Endothelial cell of umbilical vein (primary cell): ENCODE data around the gene EML4. TPM values are rescaled to one million over a fixed set of nuclear protein-coding genes. Genes with fewer than 3 reads are reported as not detected.

Experiments used
- BruUV-seq: library from RNA; stranded (reverse); fragments of 400-500 nt; replicated peaks from 2 replicates; lab custom pipeline; 2021; lab: Mats Ljungman, UMichigan
- CTCF ChIA-PET: fragments of 300-600, 350-600 bp; sonication (Branson Sonifier 250); formaldehyde crosslinking; loops from one replicate; lab custom pipeline; 2021; ENCODE audit warnings: antibody characterized with exemption, inconsistent platforms; lab: Charles Lee
- POLR2A ChIA-PET: fragments of 300-600, 350-600 bp; sonication (Branson Sonifier 250); formaldehyde crosslinking; loops from one replicate; lab custom pipeline; 2021; ENCODE audit warnings: antibody characterized with exemption, inconsistent platforms; lab: Charles Lee
- DNase-seq: peaks from one replicate; pipeline ENCODE4 v3.0.0-alpha.2; 2011; ENCODE audit warnings: low read depth, low spot score
- FAIRE-seq: peaks from 2 replicates; lab custom pipeline; 2011; peaks lifted over from hg19 to GRCh38; lab: Jason Lieb, UNC
- H2AFZ ChIP-seq: 2 replicates; pipeline ENCODE4 v1.6.0; 2012; ENCODE audit warnings: low read depth, low read length, control low read depth, inconsistent platforms
- H3K27ac ChIP-seq: 2 replicates; pipeline ENCODE4 v1.5.1; 2011; ENCODE audit warnings: low read depth, mild to moderate bottlenecking, control low read depth, low read length, moderate library complexity; ENCODE audit not compliant: insufficient read depth
- H3K27me3 ChIP-seq, 2 experiments: 2 replicates each; pipeline versions ENCODE4 v1.6.0 to v1.6.1; 2011; ENCODE audit warnings: low read length in 2 of 2, mixed read lengths in 1 of 2; ENCODE audit not compliant: control insufficient read depth in 2 of 2, insufficient read depth in 2 of 2
- H3K36me3 ChIP-seq, 2 experiments: 2 replicates in 1 of 2; 3 replicates in 1 of 2; pipeline ENCODE4 v1.5.1; 2011; ENCODE audit warnings: low read length in 2 of 2, mild to moderate bottlenecking in 1 of 2, moderate library complexity in 1 of 2; ENCODE audit not compliant: control insufficient read depth in 2 of 2, insufficient read depth in 2 of 2; ENCODE audit errors: extremely low read depth in 1 of 2
- H3K4me1 ChIP-seq: 3 replicates; pipeline ENCODE4 v1.5.1; 2011; ENCODE audit warnings: mild to moderate bottlenecking, low read length; ENCODE audit not compliant: control insufficient read depth, insufficient read depth; ENCODE audit errors: extremely low read depth
- H3K4me2 ChIP-seq: 2 replicates; pipeline ENCODE4 v1.6.1; 2011; ENCODE audit warnings: low read length, control low read depth, mixed read lengths; ENCODE audit not compliant: insufficient read depth
- H3K4me3 ChIP-seq, 3 experiments: fragments of 200-600 bp in 1 of 3; sonication (generic), shearing (Covaris generic) in 1 of 3; replicated peaks in 1 of 3; 2 replicates each; pipeline ENCODE4 v1.5.1; 2011 to 2016; ENCODE audit warnings: control low read depth in 3 of 3, low read length in 3 of 3, mild to moderate bottlenecking in 2 of 3, inconsistent platforms in 1 of 3, low read depth in 1 of 3, moderate library complexity in 1 of 3; ENCODE audit not compliant: insufficient read depth in 1 of 3
- H3K79me2 ChIP-seq: 2 replicates; pipeline ENCODE4 v1.6.0; 2012; ENCODE audit warnings: low read length, inconsistent platforms; ENCODE audit not compliant: control insufficient read depth, insufficient read depth
- H3K9ac ChIP-seq: replicated peaks from 2 replicates; pipeline ENCODE3; 2011; ENCODE audit warnings: low read length, control low read depth; ENCODE audit not compliant: insufficient read depth; ENCODE audit errors: extremely low read depth
- H3K9me1 ChIP-seq: replicated peaks from 3 replicates; pipeline ENCODE4 v1.6.0; 2011; ENCODE audit warnings: mild to moderate bottlenecking, low read length; ENCODE audit not compliant: control insufficient read depth, insufficient read depth; ENCODE audit errors: extremely low read depth
- H3K9me3 ChIP-seq: replicated peaks from 2 replicates; pipeline ENCODE4 v1.5.1; 2012; ENCODE audit warnings: low read length, inconsistent platforms; ENCODE audit not compliant: control insufficient read depth, insufficient read depth
- H4K20me1 ChIP-seq: replicated peaks from 2 replicates; pipeline ENCODE3; 2011; ENCODE audit warnings: mild to moderate bottlenecking, low read length; ENCODE audit not compliant: control insufficient read depth, insufficient read depth; ENCODE audit errors: extremely low read depth
- EZH2 ChIP-seq: IDR thresholded peaks from 2 replicates; pipeline ENCODE4 v1.6.1; 2012; ENCODE audit warnings: borderline replicate concordance, low read depth, mild to moderate bottlenecking, moderate library complexity, low read length, inconsistent platforms; ENCODE audit not compliant: severe bottlenecking
- FOS ChIP-seq: IDR thresholded peaks from 2 replicates; pipeline ENCODE4 v1.6.1; 2011; ENCODE audit warnings: mild to moderate bottlenecking, low read length, moderate library complexity, borderline replicate concordance; ENCODE audit not compliant: insufficient read depth
- GATA2 ChIP-seq: IDR thresholded peaks from 2 replicates; pipeline ENCODE4 v1.7.0; 2011; ENCODE audit warnings: low read depth, mild to moderate bottlenecking, moderate library complexity, mixed read lengths, low read length; ENCODE audit not compliant: insufficient read length, insufficient read depth
- JUN ChIP-seq: IDR thresholded peaks from 2 replicates; pipeline ENCODE4 v1.6.1; 2011; ENCODE audit warnings: borderline replicate concordance, low read depth; ENCODE audit not compliant: insufficient read length, insufficient read depth
- MAX ChIP-seq: IDR thresholded peaks from 2 replicates; pipeline ENCODE4 v1.6.1; 2011; ENCODE audit not compliant: insufficient read depth, insufficient read length
- MYC ChIP-seq: IDR thresholded peaks from one replicate; pipeline ENCODE4 v1.6.1; 2011; ENCODE audit warnings: mild to moderate bottlenecking, low read depth, low read length
- POLR2A ChIP-seq: IDR thresholded peaks from 2 replicates; pipeline ENCODE4 v1.6.1; 2012; ENCODE audit warnings: low read depth, mild to moderate bottlenecking, control low read depth, low read length
- POLR2AphosphoS5 ChIP-seq: IDR thresholded peaks from 2 replicates; pipeline ENCODE4 v1.6.1; 2012; ENCODE audit warnings: low read depth, mild to moderate bottlenecking, control low read depth, low read length, moderate library complexity; ENCODE audit not compliant: insufficient read depth
- dilution Hi-C: fragments of 300-500 bp; cut with MboI; formaldehyde crosslinking; loops from one replicate; pipeline ENCODE4 v1.15.0; 2019; ENCODE audit warnings: low sequenced_read_pairs; ENCODE audit not compliant: extremely low pct_ligation_motif_present
- intact Hi-C: fragments of 100-400 bp; cut with micrococcal nuclease; formaldehyde crosslinking; loops from one replicate; pipeline ENCODE4 v1.10.0; 2022
- polyA plus RNA-seq, 4 experiments: library from polyadenylated mRNA; depleted of rRNA in 3 of 4; stranded (reverse) in 3 of 4; unstranded in 1 of 4; fragments of >200 nt; gene quantifications; 2 replicates each; pipeline versions ENCODE4 v1.2.1 to v1.2.3, GENCODE V29; 2011 to 2012; ENCODE audit warnings: missing spikeins in 1 of 4
- total RNA-seq: library from RNA; stranded (reverse); gene quantifications from 2 replicates; pipeline ENCODE4 v1.2.3, GENCODE V29; 2021
- TF ChIP-seq, protein P1 (sequence below), 2 donors: IDR thresholded peaks; 1 replicate in 1 of 2; 2 replicates in 1 of 2; pipeline ENCODE4 v1.5.1; 2011; ENCODE audit warnings: low read length in 2 of 2, mild to moderate bottlenecking in 2 of 2, moderate library complexity in 2 of 2, control low read depth in 1 of 2, inconsistent platforms in 1 of 2, low read depth in 1 of 2; ENCODE audit not compliant: insufficient read depth in 1 of 2; ENCODE audit errors: extremely low read depth in 1 of 2

EML4 gene
- total and polyA plus RNA-seq, 2 donors (not counting 3 experiments of a cell fraction or from before 2014, with no cell fraction given): 13.3 to 32.0 TPM

DNA sequence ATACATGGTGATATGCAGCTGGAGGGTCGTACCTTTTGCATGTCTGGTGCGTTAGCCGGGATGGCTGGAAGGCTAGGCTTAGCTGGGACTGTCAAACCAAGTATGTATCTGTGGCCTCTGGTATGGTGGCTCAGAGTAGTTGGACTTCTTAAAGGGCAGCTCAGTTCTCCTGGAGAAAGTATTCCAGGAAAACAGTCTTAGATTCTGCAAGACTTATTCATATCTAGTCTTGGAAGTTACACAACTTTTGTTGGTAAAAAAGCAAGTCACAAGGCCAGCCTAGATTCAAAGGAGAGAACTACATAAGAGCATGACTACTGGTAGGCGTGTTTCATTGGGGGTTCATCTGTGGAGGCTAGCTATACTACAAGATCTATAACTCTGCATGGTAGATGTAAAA is 45.5 kb downstream of the EML4 start:
- BruUV-seq: no TSS peak
- ChIA-PET CTCF (interaction anchor here (1.1 kb wide), 2 partner anchors 10 to 21 kb away, joined by 3 read pairs; no protein-coding TSS in a partner anchor), POLR2A (no interaction called here)
- dilution Hi-C loops (no loop called here), intact Hi-C loops (no loop called here)
- H3K9me3 ChIP-seq: no peaks in the 10 kb centered on the region
- no peak overlapping the region for H3K4me2 ChIP-seq
- FAIRE-seq (no peak), DNase-seq (no peak)
- H3K27ac ChIP-seq: no peak overlapping the region
- H3K79me2 ChIP-seq: no peaks in the 10 kb centered on the region
- no peak overlapping the region for H3K9ac ChIP-seq
- H3K27me3 ChIP-seq: no peaks in the 10 kb centered on the region
- H3K9me1 ChIP-seq: no peaks in the 10 kb centered on the region
- no peaks in the 10 kb centered on the region for H4K20me1 ChIP-seq
- no peaks in the 10 kb centered on the region for H3K4me1 ChIP-seq
- H3K36me3 ChIP-seq: no peaks in the 10 kb centered on the region
- TF ChIP-seq JUN: no peak
- TF ChIP-seq FOS: no peak
- TF ChIP-seq GATA2: no peak
- TF ChIP-seq MAX: no peak
- no peak for TF ChIP-seq POLR2A
- TF ChIP-seq POLR2AphosphoS5: no peak
- TF ChIP-seq MYC: no peak
- TF ChIP-seq, protein P1, sequence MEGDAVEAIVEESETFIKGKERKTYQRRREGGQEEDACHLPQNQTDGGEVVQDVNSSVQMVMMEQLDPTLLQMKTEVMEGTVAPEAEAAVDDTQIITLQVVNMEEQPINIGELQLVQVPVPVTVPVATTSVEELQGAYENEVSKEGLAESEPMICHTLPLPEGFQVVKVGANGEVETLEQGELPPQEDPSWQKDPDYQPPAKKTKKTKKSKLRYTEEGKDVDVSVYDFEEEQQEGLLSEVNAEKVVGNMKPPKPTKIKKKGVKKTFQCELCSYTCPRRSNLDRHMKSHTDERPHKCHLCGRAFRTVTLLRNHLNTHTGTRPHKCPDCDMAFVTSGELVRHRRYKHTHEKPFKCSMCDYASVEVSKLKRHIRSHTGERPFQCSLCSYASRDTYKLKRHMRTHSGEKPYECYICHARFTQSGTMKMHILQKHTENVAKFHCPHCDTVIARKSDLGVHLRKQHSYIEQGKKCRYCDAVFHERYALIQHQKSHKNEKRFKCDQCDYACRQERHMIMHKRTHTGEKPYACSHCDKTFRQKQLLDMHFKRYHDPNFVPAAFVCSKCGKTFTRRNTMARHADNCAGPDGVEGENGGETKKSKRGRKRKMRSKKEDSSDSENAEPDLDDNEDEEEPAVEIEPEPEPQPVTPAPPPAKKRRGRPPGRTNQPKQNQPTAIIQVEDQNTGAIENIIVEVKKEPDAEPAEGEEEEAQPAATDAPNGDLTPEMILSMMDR (IDR thresholded peaks at IDR 0.05; ENCODE audit: extremely low read depth in 1 of 2, insufficient read depth in 1 of 2, low read depth in 1 of 2, low read length in 2 of 2): no peak
- TF ChIP-seq EZH2: no peak
- H2AFZ ChIP-seq: no peak overlapping the region
- no peak overlapping the region for H3K4me3 ChIP-seq
